DOHH2 (cell line): Measurements from ENCODE around the gene CSGALNACT2.

Experiments used
- H3F3A ChIP-seq: fragments of 200-600 bp; sonication (generic), shearing (Covaris generic); 2 replicates; pipeline ENCODE4 v1.6.0; 2016; ENCODE audit warnings: antibody characterized with exemption, mild to moderate bottlenecking; ENCODE audit not compliant: control insufficient read depth, insufficient read depth
- H3K27ac ChIP-seq: fragments of 200-600 bp; sonication (generic); 2 replicates; pipeline ENCODE4 v1.5.1; 2014; ENCODE audit warnings: low read depth, mild to moderate bottlenecking, low read length, moderate library complexity
- H3K27me3 ChIP-seq: fragments of 200-600 bp; sonication (generic); 2 replicates; pipeline ENCODE4 v1.6.1; 2014; ENCODE audit warnings: mild to moderate bottlenecking, low read length, mixed read lengths; ENCODE audit not compliant: control insufficient read depth
- H3K36me3 ChIP-seq: fragments of 200-600 bp; sonication (generic); 2 replicates; pipeline ENCODE4 v1.6.1; 2014; ENCODE audit warnings: mild to moderate bottlenecking, low read length, moderate library complexity, mixed read lengths; ENCODE audit not compliant: control insufficient read depth
- H3K4me1 ChIP-seq: fragments of 200-600 bp; sonication (generic); 2 replicates; pipeline ENCODE4 v1.6.1; 2014; ENCODE audit warnings: mild to moderate bottlenecking, low read length, mixed read lengths; ENCODE audit not compliant: control insufficient read depth
- H3K4me2 ChIP-seq: fragments of 200-600 bp; sonication (generic); 2 replicates; pipeline ENCODE4 v1.6.0; 2014; ENCODE audit warnings: mild to moderate bottlenecking, low read length, moderate library complexity
- H3K4me3 ChIP-seq: fragments of 200-600 bp; sonication (generic); 2 replicates; pipeline ENCODE4 v1.5.1; 2014; ENCODE audit warnings: mild to moderate bottlenecking, low read length, mixed read lengths
- H3K79me2 ChIP-seq: fragments of 200-600 bp; sonication (generic); 2 replicates; pipeline ENCODE4 v1.6.1; 2014; ENCODE audit warnings: mild to moderate bottlenecking, low read length, mixed read lengths; ENCODE audit not compliant: control insufficient read depth
- H3K9me2 ChIP-seq: fragments of 200-600 bp; sonication (generic); replicated peaks from 2 replicates; pipeline ENCODE4 v1.6.1; 2014; ENCODE audit warnings: mild to moderate bottlenecking, low read length, mixed read lengths; ENCODE audit not compliant: control insufficient read depth
- H3K9me3 ChIP-seq: fragments of 200-600 bp; sonication (generic); 2 replicates; pipeline ENCODE4 v1.6.1; 2014; ENCODE audit warnings: antibody characterized with exemption, low read length, mixed read lengths; ENCODE audit not compliant: control insufficient read depth, insufficient read depth
- H4K20me1 ChIP-seq: fragments of 200-600 bp; sonication (generic); 2 replicates; pipeline ENCODE4 v1.6.0; 2014; ENCODE audit warnings: low read depth, mild to moderate bottlenecking, antibody characterized with exemption, low read length, moderate library complexity; ENCODE audit not compliant: control insufficient read depth, insufficient read depth
- EZH2phosphoT487 ChIP-seq: fragments of 200-600 bp; sonication (generic); IDR thresholded peaks from 2 replicates; pipeline ENCODE4 v1.6.1; 2017; ENCODE audit warnings: borderline replicate concordance, mild to moderate bottlenecking, antibody characterized with exemption, low read length, moderate library complexity, mixed read lengths
- TF ChIP-seq, protein P1 (sequence below): fragments of 200-600 bp; sonication (generic); IDR thresholded peaks from one replicate; pipeline ENCODE4 v1.5.1; 2014; ENCODE audit warnings: antibody characterized with exemption, mild to moderate bottlenecking, low read depth, low read length; ENCODE audit not compliant: poor library complexity, severe bottlenecking

CSGALNACT2 gene

GRCh38 chr10:43205681-43206390 is 67.6 kb downstream of the CSGALNACT2 start:
- H3K27me3 ChIP-seq, result no peaks in the 10 kb centered on the region
- peaks cover 5% of the 10 kb centered on the region for H3K4me1 ChIP-seq
- no peak overlapping the region for H3K27ac ChIP-seq
- TF ChIP-seq EZH2phosphoT487, result no peak
- TF ChIP-seq, protein P1, sequence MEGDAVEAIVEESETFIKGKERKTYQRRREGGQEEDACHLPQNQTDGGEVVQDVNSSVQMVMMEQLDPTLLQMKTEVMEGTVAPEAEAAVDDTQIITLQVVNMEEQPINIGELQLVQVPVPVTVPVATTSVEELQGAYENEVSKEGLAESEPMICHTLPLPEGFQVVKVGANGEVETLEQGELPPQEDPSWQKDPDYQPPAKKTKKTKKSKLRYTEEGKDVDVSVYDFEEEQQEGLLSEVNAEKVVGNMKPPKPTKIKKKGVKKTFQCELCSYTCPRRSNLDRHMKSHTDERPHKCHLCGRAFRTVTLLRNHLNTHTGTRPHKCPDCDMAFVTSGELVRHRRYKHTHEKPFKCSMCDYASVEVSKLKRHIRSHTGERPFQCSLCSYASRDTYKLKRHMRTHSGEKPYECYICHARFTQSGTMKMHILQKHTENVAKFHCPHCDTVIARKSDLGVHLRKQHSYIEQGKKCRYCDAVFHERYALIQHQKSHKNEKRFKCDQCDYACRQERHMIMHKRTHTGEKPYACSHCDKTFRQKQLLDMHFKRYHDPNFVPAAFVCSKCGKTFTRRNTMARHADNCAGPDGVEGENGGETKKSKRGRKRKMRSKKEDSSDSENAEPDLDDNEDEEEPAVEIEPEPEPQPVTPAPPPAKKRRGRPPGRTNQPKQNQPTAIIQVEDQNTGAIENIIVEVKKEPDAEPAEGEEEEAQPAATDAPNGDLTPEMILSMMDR, result no peak
- no peak overlapping the region for H3K4me3 ChIP-seq
- no peaks in the 10 kb centered on the region for H3F3A ChIP-seq
- H3K79me2 ChIP-seq, result no peaks in the 10 kb centered on the region
- H3K4me2 ChIP-seq, result no peak overlapping the region
- no peaks in the 10 kb centered on the region for H4K20me1 ChIP-seq
- no peaks in the 10 kb centered on the region for H3K9me3 ChIP-seq
- H3K9me2 ChIP-seq, result no peaks in the 10 kb centered on the region
- no peaks in the 10 kb centered on the region for H3K36me3 ChIP-seq

DNA sequence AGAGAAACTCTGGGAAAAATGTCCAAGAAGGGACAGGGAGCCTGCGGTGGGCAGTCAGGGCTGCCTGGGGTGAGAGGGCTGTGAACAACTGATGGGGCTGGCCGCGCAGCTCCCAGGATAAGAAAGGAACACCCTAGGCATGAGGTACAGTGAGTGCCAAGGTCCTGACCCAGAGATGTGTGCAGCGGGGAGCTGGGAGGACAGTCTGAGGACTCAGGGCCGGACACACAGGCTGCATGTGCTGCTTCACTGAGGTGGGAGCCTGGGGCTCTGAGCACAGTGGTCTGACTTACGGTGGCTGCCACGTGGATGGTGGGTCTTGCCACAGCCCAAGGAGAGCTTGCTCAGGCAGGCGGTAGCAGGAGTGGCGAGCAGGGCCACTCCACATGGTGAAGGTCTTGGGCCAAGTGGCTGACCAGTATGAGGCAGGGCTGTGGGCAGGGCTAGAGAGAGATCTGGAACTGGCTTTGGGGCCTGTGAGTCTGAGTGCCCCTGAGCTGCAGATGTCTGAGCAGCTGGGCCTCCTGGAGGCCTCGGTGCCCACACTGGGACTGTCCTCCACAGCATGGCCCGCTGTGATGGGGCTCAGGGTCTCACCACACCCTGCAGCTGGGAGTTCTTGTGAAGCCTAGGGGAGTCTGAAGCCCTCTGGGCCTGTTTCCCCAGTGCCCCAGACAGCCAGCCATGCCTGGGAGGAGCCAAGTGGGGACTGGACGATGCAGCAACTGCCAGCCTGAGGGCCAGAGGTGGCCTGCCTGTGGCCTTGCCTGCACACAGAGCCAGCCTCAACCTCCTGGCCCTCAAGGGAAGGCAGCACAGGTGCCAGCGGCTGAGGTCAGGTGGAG is 68.4 kb downstream of the CSGALNACT2 start:
- H3K4me3 ChIP-seq, result no peak overlapping the region
- H3K27me3 ChIP-seq, result no peaks in the 10 kb centered on the region
- H3K9me2 ChIP-seq, result no peaks in the 10 kb centered on the region
- no peaks in the 10 kb centered on the region for H3K36me3 ChIP-seq
- no peak overlapping the region for H3K4me2 ChIP-seq
- no peaks in the 10 kb centered on the region for H3K79me2 ChIP-seq
- no peaks in the 10 kb centered on the region for H4K20me1 ChIP-seq
- H3K9me3 ChIP-seq, result no peaks in the 10 kb centered on the region
- no peaks in the 10 kb centered on the region for H3F3A ChIP-seq
- H3K27ac ChIP-seq, result no peak overlapping the region
- TF ChIP-seq, protein P1, result no peak
- no peak for TF ChIP-seq EZH2phosphoT487
- peaks cover 5% of the 10 kb centered on the region for H3K4me1 ChIP-seq

DNA sequence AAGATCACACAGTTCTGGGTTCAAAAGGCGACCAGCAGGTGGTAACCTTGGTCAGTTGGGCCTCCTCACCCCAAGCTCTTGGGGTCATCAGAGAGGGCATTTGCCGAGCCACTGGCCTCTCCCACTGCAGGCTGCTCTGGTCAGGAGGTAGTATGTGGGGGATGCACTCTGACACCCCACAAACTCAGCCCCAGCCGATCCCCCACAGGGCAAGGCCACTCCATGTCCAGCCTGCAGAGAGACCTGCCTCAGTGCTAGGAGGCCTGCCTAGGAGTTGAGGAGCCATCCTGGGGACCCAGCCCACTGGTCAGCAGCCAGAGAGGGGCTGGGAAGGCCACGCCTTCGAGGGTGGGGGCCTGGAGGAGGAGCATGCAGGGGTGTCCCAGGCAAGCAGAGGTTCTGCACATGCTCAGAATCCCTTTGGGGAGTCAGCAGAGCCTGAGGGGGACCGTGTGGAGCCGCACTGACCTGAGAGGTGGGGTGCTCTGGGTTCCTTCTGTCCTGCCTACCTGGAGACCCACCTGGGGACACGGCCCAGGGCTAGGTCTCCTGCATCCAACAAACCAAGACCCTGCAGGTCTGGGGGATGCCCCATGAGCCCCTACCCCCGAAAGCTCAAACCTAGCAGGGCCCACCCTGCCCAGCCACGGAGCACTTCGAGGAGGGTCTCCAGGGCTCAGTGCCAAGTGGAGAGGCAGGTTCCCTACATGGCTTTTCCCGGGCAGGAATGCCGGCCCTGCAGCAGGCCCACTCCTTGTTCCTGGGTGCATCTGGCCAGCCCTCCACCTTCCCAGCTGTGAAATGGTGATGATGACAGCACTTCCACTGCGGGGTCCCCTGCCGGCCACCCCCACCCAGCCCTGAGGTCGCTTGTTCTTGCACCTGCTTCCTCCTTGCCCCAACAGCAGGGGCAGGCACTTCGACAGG is 70.2 kb downstream of the CSGALNACT2 start:
- Histone ChIP-seq H3K4me2 (no peak overlapping the region), H3K9me2 (no peaks in the 10 kb centered on the region), H3K4me1 (no peaks in the 10 kb centered on the region), H3K27ac (no peak overlapping the region), H3K27me3 (no peaks in the 10 kb centered on the region), H3K36me3 (no peaks in the 10 kb centered on the region), H3K9me3 (no peaks in the 10 kb centered on the region), H3K4me3 (no peak overlapping the region), H3K79me2 (no peaks in the 10 kb centered on the region), H4K20me1 (no peaks in the 10 kb centered on the region), H3F3A (no peaks in the 10 kb centered on the region)
- TF ChIP-seq, protein P1, result no peak
- no peak for TF ChIP-seq EZH2phosphoT487
